ENCODE data around the gene SLC6A19.

GRCh38 chr5:1163366-1163765 is 38.0 kb upstream of the SLC6A19 start:
- TF ChIP-seq CTCF (IDR thresholded peaks at IDR 0.05; ENCODE audit: insufficient read depth, low read length, poor library complexity, severe bottlenecking) (no peak), EZH2phosphoT487 (conservative IDR thresholded peaks at IDR 0.05; ENCODE audit: low read length) (no peak)

Data from SU-DHL-6 (cell line).